Astrocyte (in vitro differentiated cells and primary cell): Measurements from ENCODE around the gene SRGAP1. TPM values are rescaled to one million over a fixed set of nuclear protein-coding genes. Genes with fewer than 3 reads are reported as not detected.
"Not testable (repeated sequence)": the region's sequence is repeated elsewhere in the genome, so short reads cannot be mapped to it uniquely, and the experiment has no call there.

ENCODE experiments used
- DNase-seq: peaks from one replicate; pipeline ENCODE4 v3.0.0-alpha.2; 2010; ENCODE audit warnings: low read depth
- FAIRE-seq: peaks from 2 replicates; lab custom pipeline; 2011; peaks lifted over from hg19 to GRCh38; lab: Jason Lieb, UNC
- H2AFZ ChIP-seq: 2 replicates; pipeline ENCODE4 v1.6.0; 2012; ENCODE audit warnings: low read depth, low read length, inconsistent platforms
- H3K27ac ChIP-seq: 2 replicates; pipeline ENCODE4 v1.5.1; 2011; ENCODE audit warnings: low read depth, low read length, inconsistent platforms
- H3K27me3 ChIP-seq: 2 replicates; pipeline ENCODE4 v1.6.0; 2011; ENCODE audit warnings: low read length, inconsistent platforms; ENCODE audit not compliant: insufficient read depth
- H3K36me3 ChIP-seq: 2 replicates; pipeline ENCODE4 v1.5.1; 2011; ENCODE audit warnings: low read length, inconsistent platforms; ENCODE audit not compliant: insufficient read depth
- H3K4me1 ChIP-seq: 2 replicates; pipeline ENCODE4 v1.5.1; 2011; ENCODE audit warnings: low read length, inconsistent platforms; ENCODE audit not compliant: insufficient read depth
- H3K4me2 ChIP-seq: 2 replicates; pipeline ENCODE4 v1.6.0; 2012; ENCODE audit warnings: low read length, inconsistent platforms
- H3K4me3 ChIP-seq: 2 replicates; pipeline ENCODE4 v1.5.1; 2011; ENCODE audit warnings: low read depth, mild to moderate bottlenecking, low read length, inconsistent platforms; ENCODE audit not compliant: insufficient read depth
- H3K79me2 ChIP-seq: 2 replicates; pipeline ENCODE4 v1.6.0; 2012; ENCODE audit warnings: mild to moderate bottlenecking, low read length, inconsistent platforms; ENCODE audit not compliant: insufficient read depth
- H3K9ac ChIP-seq: 2 replicates; pipeline ENCODE4 v1.6.0; 2012; ENCODE audit warnings: mild to moderate bottlenecking, low read length, inconsistent platforms
- H3K9me3 ChIP-seq: 2 replicates; pipeline ENCODE4 v1.5.1; 2012; ENCODE audit warnings: low read depth, mild to moderate bottlenecking, low read length, inconsistent platforms; ENCODE audit not compliant: insufficient read depth
- H4K20me1 ChIP-seq: 2 replicates; pipeline ENCODE4 v1.6.0; 2012; ENCODE audit warnings: low read length, inconsistent platforms; ENCODE audit not compliant: insufficient read depth
- H3K27ac Mint-ChIP-seq: one replicate; pipeline ENCODE4 v1.8.0; 2021; ENCODE audit warnings: mild to moderate bottlenecking, mixed read lengths; ENCODE audit not compliant: unreplicated experiment
- H3K27me3 Mint-ChIP-seq: one replicate; pipeline ENCODE4 v1.8.0; 2021; ENCODE audit warnings: low read depth, mixed read lengths; ENCODE audit not compliant: unreplicated experiment
- H3K36me3 Mint-ChIP-seq: one replicate; pipeline ENCODE4 v1.8.0; 2021; ENCODE audit warnings: low read depth, mixed read lengths; ENCODE audit not compliant: unreplicated experiment
- H3K4me1 Mint-ChIP-seq: one replicate; pipeline ENCODE4 v1.8.0; 2021; ENCODE audit warnings: low read depth, mixed read lengths; ENCODE audit not compliant: unreplicated experiment
- H3K4me3 Mint-ChIP-seq: one replicate; pipeline ENCODE4 v1.8.0; 2021; ENCODE audit warnings: mild to moderate bottlenecking, moderate library complexity, mixed read lengths; ENCODE audit not compliant: unreplicated experiment
- H3K9me3 Mint-ChIP-seq: one replicate; pipeline ENCODE4 v1.8.0; 2021; ENCODE audit warnings: mild to moderate bottlenecking, mixed read lengths; ENCODE audit not compliant: unreplicated experiment
- CTCF ChIP-seq: IDR thresholded peaks from 2 replicates; pipeline ENCODE4 v1.5.1; 2011; ENCODE audit warnings: low read depth, mild to moderate bottlenecking, inconsistent platforms, low read length, moderate library complexity; ENCODE audit not compliant: insufficient read depth
- EZH2 ChIP-seq: IDR thresholded peaks from 2 replicates; pipeline ENCODE4 v1.6.1; 2012; ENCODE audit warnings: mild to moderate bottlenecking, low read length, inconsistent platforms; ENCODE audit not compliant: insufficient read depth
- total RNA-seq: library from RNA; stranded (reverse); gene quantifications from 2 replicates; pipeline ENCODE4 v1.2.1, GENCODE V29; 2021

SRGAP1 gene
- total RNA-seq, 1 donor from 2014 or later = 15.2 TPM

GRCh38 chr12:64070454-64070853, 226.0 kb downstream of the SRGAP1 start:
- H3K9ac ChIP-seq = no peak overlapping the region
- H3K79me2 ChIP-seq = no peaks in the 10 kb centered on the region
- Mint-ChIP-seq H3K4me3 (no peak overlapping the region), H3K9me3 (no peaks in the 10 kb centered on the region), H3K36me3 (peaks cover 14% of the 10 kb centered on the region), H3K27me3 (no peaks in the 10 kb centered on the region), H3K4me1 (peaks cover 12% of the 10 kb centered on the region), H3K27ac (no peak overlapping the region)
- H3K4me3 ChIP-seq = no peak overlapping the region
- H3K4me1 ChIP-seq = peaks cover 7% of the 10 kb centered on the region
- H3K27ac ChIP-seq = no peak overlapping the region
- DNase-seq = no peak
- H4K20me1 ChIP-seq = no peaks in the 10 kb centered on the region
- H3K9me3 ChIP-seq = no peaks in the 10 kb centered on the region
- TF ChIP-seq CTCF (no peak), EZH2 (no peak)
- H3K4me2 ChIP-seq = no peak overlapping the region
- no peaks in the 10 kb centered on the region for H3K36me3 ChIP-seq
- H2AFZ ChIP-seq = no peak overlapping the region
- no peak for FAIRE-seq
- H3K27me3 ChIP-seq = no peaks in the 10 kb centered on the region

GRCh38 chr12:64072916-64073575, 228.5 kb downstream of the SRGAP1 start:
- TF ChIP-seq EZH2 = no peak
- no peak for TF ChIP-seq CTCF
- Histone ChIP-seq H3K9me3 (no peaks in the 10 kb centered on the region), H2AFZ (no peak overlapping the region), H3K79me2 (no peaks in the 10 kb centered on the region), H3K27ac (no peak overlapping the region), H3K4me1 (no peaks in the 10 kb centered on the region), H3K4me3 (no peak overlapping the region), H4K20me1 (no peaks in the 10 kb centered on the region), H3K36me3 (no peaks in the 10 kb centered on the region), H3K9ac (no peak overlapping the region), H3K27me3 (no peaks in the 10 kb centered on the region), H3K4me2 (no peak overlapping the region)
- Mint-ChIP-seq H3K9me3 (no peaks in the 10 kb centered on the region), H3K4me1 (no peaks in the 10 kb centered on the region), H3K27me3 (no peaks in the 10 kb centered on the region), H3K36me3 (peaks cover 10% of the 10 kb centered on the region), H3K27ac (no peak overlapping the region), H3K4me3 (no peak overlapping the region)
- DNase-seq (no peak), FAIRE-seq (no peak)

- not testable (repeated sequence) for H4K20me1 ChIP-seq, H3K36me3 ChIP-seq, H3K27me3 ChIP-seq, H3K4me1 Mint-ChIP-seq, H3K4me3 Mint-ChIP-seq, FAIRE-seq, DNase-seq, H3K27ac Mint-ChIP-seq, H2AFZ ChIP-seq, H3K79me2 ChIP-seq, H3K27me3 Mint-ChIP-seq, H3K4me3 ChIP-seq, H3K4me1 ChIP-seq, H3K36me3 Mint-ChIP-seq, H3K4me2 ChIP-seq, H3K9me3 ChIP-seq, H3K9me3 Mint-ChIP-seq, H3K27ac ChIP-seq, H3K9ac ChIP-seq
These were observed 232.1 kb downstream of the SRGAP1 start for GRCh38 chr12:64076565-64076964.
